Neural crest cell (in vitro differentiated cells): ENCODE measurements around the gene TAMM41. TPM values are rescaled to one million over a fixed set of nuclear protein-coding genes. Genes with fewer than 3 reads are reported as not detected.

Experiments
- DNase-seq: peaks from one replicate; pipeline ENCODE4 v3.0.0; 2021; ENCODE audit warnings: low read depth, mixed read lengths, low spot score
- H3K27ac Mint-ChIP-seq: one replicate; pipeline ENCODE4 v1.8.0; 2021; ENCODE audit warnings: mild to moderate bottlenecking, mixed read lengths; ENCODE audit not compliant: unreplicated experiment
- H3K27me3 Mint-ChIP-seq: 2 replicates; pipeline ENCODE4 v1.8.0; 2021; ENCODE audit warnings: low read depth, mild to moderate bottlenecking, mixed read lengths
- H3K36me3 Mint-ChIP-seq: 2 replicates; pipeline ENCODE4 v1.8.0; 2021; ENCODE audit warnings: low read depth, mild to moderate bottlenecking, mixed read lengths
- H3K4me1 Mint-ChIP-seq: 2 replicates; pipeline ENCODE4 v1.8.0; 2021; ENCODE audit warnings: mixed read lengths
- H3K4me3 Mint-ChIP-seq: one replicate; pipeline ENCODE4 v1.8.0; 2021; ENCODE audit warnings: mild to moderate bottlenecking, mixed read lengths
- H3K9me3 Mint-ChIP-seq: 2 replicates; pipeline ENCODE4 v1.8.0; 2021; ENCODE audit warnings: mixed read lengths
- CTCF ChIP-seq: fragments of 200-600 bp; sonication (generic); conservative IDR thresholded peaks from 2 replicates; pipeline ENCODE4 v1.5.0; 2021; ENCODE audit warnings: antibody characterized with exemption, mild to moderate bottlenecking
- total RNA-seq: library from RNA; stranded (reverse); gene quantifications from 2 replicates; pipeline ENCODE4 v1.2.1, GENCODE V29; 2021

The TAMM41 gene
- total RNA-seq, 1 donor from 2014 or later = 23.6 TPM

GRCh38 chr3:11810276-11810675, 36.4 kb downstream of the TAMM41 start:
- Mint-ChIP-seq H3K27ac (no peak overlapping the region), H3K9me3 (no peaks in the 10 kb centered on the region), H3K4me3 (no peak overlapping the region), H3K36me3 (peaks cover 15% of the 10 kb centered on the region), H3K4me1 (no peaks in the 10 kb centered on the region), H3K27me3 (no peaks in the 10 kb centered on the region)
- no peak for TF ChIP-seq CTCF
- DNase-seq = no peak

DNA sequence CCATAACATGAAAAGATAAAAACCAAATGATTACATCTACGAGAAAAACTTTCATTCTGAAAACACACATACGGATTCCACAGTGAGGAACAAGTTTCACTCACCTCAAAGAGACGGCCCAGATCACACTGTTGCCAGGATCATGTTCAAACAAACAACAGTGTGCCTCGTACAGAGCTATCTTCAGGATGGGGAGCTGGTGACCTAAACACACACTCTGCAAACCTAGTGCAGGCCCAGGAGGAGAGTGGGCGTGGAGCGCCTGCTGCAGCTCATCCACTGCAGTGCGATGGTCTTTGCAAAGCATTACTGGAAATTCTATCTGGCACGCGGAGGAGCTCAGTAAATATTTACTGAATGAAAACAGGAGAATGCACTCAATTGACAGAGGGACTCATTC, 38.5 kb downstream of the TAMM41 start:
- H3K27me3 Mint-ChIP-seq = no peaks in the 10 kb centered on the region
- peaks cover 25% of the 10 kb centered on the region for H3K36me3 Mint-ChIP-seq
- TF ChIP-seq CTCF = no peak
- H3K27ac Mint-ChIP-seq = peak overlapping the region; percentile 86
- H3K9me3 Mint-ChIP-seq = no peaks in the 10 kb centered on the region
- DNase-seq = no peak
- no peaks in the 10 kb centered on the region for H3K4me1 Mint-ChIP-seq
- no peak overlapping the region for H3K4me3 Mint-ChIP-seq

GRCh38 chr3:11807686-11808085, 39.0 kb downstream of the TAMM41 start:
- no peak overlapping the region for H3K4me3 Mint-ChIP-seq
- no peaks in the 10 kb centered on the region for H3K4me1 Mint-ChIP-seq
- H3K9me3 Mint-ChIP-seq = peaks cover under 1% of the 10 kb centered on the region
- TF ChIP-seq CTCF = no peak
- no peaks in the 10 kb centered on the region for H3K27me3 Mint-ChIP-seq
- DNase-seq = no peak
- no peak overlapping the region for H3K27ac Mint-ChIP-seq
- peaks cover 28% of the 10 kb centered on the region for H3K36me3 Mint-ChIP-seq

- DNase-seq = no peak
- Mint-ChIP-seq H3K36me3 (peaks cover 45% of the 10 kb centered on the region), H3K4me3 (no peak overlapping the region), H3K27ac (no peak overlapping the region), H3K27me3 (no peaks in the 10 kb centered on the region), H3K4me1 (no peaks in the 10 kb centered on the region), H3K9me3 (peaks cover 8% of the 10 kb centered on the region)
- no peak for TF ChIP-seq CTCF
These were observed 41.0 kb downstream of the TAMM41 start for GRCh38 chr3:11805716-11806115.

DNA sequence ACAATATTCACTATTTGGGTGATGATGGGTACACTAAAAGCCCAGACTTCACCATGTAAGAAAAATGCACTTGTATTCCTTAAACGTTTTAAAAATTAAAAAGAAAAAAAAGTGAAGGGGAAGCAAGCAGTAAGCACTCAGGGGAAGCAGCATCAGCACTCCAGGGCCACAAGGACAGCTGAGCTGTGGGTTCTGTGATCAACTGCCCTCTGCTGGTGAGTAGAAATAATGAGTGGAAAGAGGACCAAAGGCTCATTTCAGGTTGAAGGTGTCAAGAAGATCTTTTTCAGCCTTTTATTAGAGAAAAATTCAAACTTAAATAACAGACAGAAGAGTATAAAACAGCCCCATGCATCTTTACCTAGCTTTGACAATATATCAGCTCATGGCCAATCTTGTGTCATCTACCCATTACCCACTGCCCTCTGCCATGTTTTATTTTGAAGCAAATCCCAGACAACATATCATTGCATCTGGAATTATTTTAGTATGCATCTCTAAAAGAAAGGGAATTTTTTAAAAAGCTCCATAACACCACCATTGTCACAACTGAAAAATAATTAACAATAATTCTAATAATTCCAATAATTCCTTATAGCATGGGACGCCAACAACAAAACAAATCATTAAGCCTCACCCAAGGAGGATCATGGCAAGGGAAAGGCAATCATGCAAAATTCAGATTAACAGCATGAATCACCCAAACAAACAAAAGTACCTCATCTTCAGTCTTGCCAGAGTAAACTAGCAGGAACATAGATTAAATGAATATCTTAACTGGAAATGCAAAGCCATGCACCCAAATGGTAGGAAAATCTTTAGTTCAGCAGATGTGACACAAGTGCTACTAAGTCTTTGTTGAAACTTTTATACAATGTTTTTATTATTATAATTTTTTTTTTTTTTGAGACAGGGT, 42.5 kb downstream of the TAMM41 start:
- no peaks in the 10 kb centered on the region for H3K4me1 Mint-ChIP-seq
- H3K27ac Mint-ChIP-seq = no peak overlapping the region
- H3K36me3 Mint-ChIP-seq = peaks cover 57% of the 10 kb centered on the region
- peak; percentile 86 for TF ChIP-seq CTCF
- H3K27me3 Mint-ChIP-seq = no peaks in the 10 kb centered on the region
- H3K9me3 Mint-ChIP-seq = peaks cover 8% of the 10 kb centered on the region
- DNase-seq = peak; percentile 8
- H3K4me3 Mint-ChIP-seq = no peak overlapping the region
